Body of pancreas (tissue), 4 donors: Measurements from ENCODE around the gene EDAR. TPM values are rescaled to one million over a fixed set of nuclear protein-coding genes. Genes with fewer than 3 reads are reported as not detected.

Experiments used
- ATAC-seq: fragments of 150-250 bp; one replicate; pipeline ENCODE4 v1.9.1; 2016
- DNase-seq, 4 donors: peaks; one replicate each; pipeline ENCODE4 v3.0.0-alpha.2; 2019
- H3K27ac ChIP-seq, 4 donors: fragments of 200-600 bp; sonication (generic); 1 replicate in 3 of 4; 2 replicates in 1 of 4; pipeline versions ENCODE4 v1.5.1 to v1.6.1; 2016 to 2019; ENCODE audit warnings: mild to moderate bottlenecking in 1 of 4, mixed read lengths in 1 of 4, moderate library complexity in 1 of 4
- H3K27me3 ChIP-seq, 2 donors: fragments of 200-600 bp; sonication (generic); one replicate each; pipeline ENCODE4 v1.6.0; 2016; ENCODE audit warnings: mild to moderate bottlenecking in 1 of 2
- H3K36me3 ChIP-seq, 2 donors: fragments of 200-600 bp; sonication (generic); replicated peaks in 1 of 2; 2 replicates each; pipeline ENCODE4 v1.5.1; 2016; ENCODE audit warnings: low read depth in 2 of 2; ENCODE audit not compliant: insufficient read depth in 1 of 2
- H3K4me1 ChIP-seq: fragments of 200-600 bp; sonication (generic); one replicate; pipeline ENCODE4 v1.6.0; 2016
- H3K4me3 ChIP-seq, 2 donors: fragments of 200-600 bp; sonication (generic); 1 replicate in 1 of 2; 2 replicates in 1 of 2; pipeline ENCODE4 v1.5.1; 2016 to 2019
- H3K9me3 ChIP-seq, 3 donors: fragments of 200-600 bp; sonication (generic); 1 replicate in 2 of 3; 2 replicates in 1 of 3; pipeline ENCODE4 v1.5.1; 2016
- CTCF ChIP-seq, 7 experiments: fragments of 450-650 bp in 4 of 7; fragments of 200-600 bp in 3 of 7; sonication (generic) in 3 of 7; IDR thresholded peaks; one replicate each; pipeline ENCODE4 v1.5.1; 2016 to 2019; ENCODE audit warnings: antibody characterized with exemption in 7 of 7
- POLR2A ChIP-seq, 3 donors: fragments of 450-650 bp; IDR thresholded peaks; one replicate each; pipeline ENCODE4 v1.6.1; 2016; ENCODE audit warnings: antibody characterized with exemption in 3 of 3, mild to moderate bottlenecking in 2 of 3
- WGBS, 2 donors: methylation state at CpG; one replicate each; pipeline ENCODE4 v1.1.5; 2017; 5-methylcytosine and 5-hydroxymethylcytosine counted together
- intact Hi-C: fragments of 100-400 bp; cut with DNase I; formaldehyde crosslinking; loops from one replicate; pipeline ENCODE4 v1.15.1; 2023
- total RNA-seq, 2 donors: library from RNA; depleted of rRNA; stranded (reverse); fragments of >200 nt; gene quantifications; one replicate each; pipeline ENCODE4 v1.1.0, GENCODE V29; 2016

Gene EDAR
- total RNA-seq, 2 donors from 2014 or later: not detected

- Histone ChIP-seq H3K27me3 (no peaks in the 10 kb centered on the region), H3K36me3 (no peaks in the 10 kb centered on the region), H3K4me3 (no peak overlapping the region), H3K27ac (no peak overlapping the region), H3K4me1 (peaks cover 14% of the 10 kb centered on the region), H3K9me3 (no peaks in the 10 kb centered on the region)
- ATAC-seq: no peak
- intact Hi-C loops: no loop called here
- DNase-seq: no peak
- TF ChIP-seq CTCF (IDR thresholded peaks at IDR 0.05) (no peak), POLR2A (IDR thresholded peaks at IDR 0.05) (no peak)
- WGBS, 2 donors: 64% methylated on average over 6 to 7 of the region's 7 CpGs
Measured at GRCh38 chr2:108958632-108959341, 30.2 kb downstream of the EDAR start.

- no peaks in the 10 kb centered on the region for H3K36me3 ChIP-seq
- WGBS, 2 donors: 58 to 59% methylated on average over 8 of the region's 8 CpGs
- intact Hi-C loops: no loop called here
- no peak for DNase-seq
- no peaks in the 10 kb centered on the region for H3K9me3 ChIP-seq
- ATAC-seq: no peak
- H3K4me1 ChIP-seq: peaks cover 14% of the 10 kb centered on the region
- TF ChIP-seq POLR2A (IDR thresholded peaks at IDR 0.05) (no peak), CTCF (IDR thresholded peaks at IDR 0.05) (no peak)
- H3K27ac ChIP-seq: no peak overlapping the region
- H3K4me3 ChIP-seq: no peak overlapping the region
- H3K27me3 ChIP-seq: no peaks in the 10 kb centered on the region
Measured at GRCh38 chr2:108958002-108958401, 31.0 kb downstream of the EDAR start.

GRCh38 chr2:108956375-108956774 lies 32.6 kb downstream of the EDAR start:
- no peak for TF ChIP-seq POLR2A (IDR thresholded peaks at IDR 0.05)
- no peak for TF ChIP-seq CTCF (IDR thresholded peaks at IDR 0.05)
- Histone ChIP-seq H3K9me3 (no peaks in the 10 kb centered on the region), H3K27ac (no peak overlapping the region), H3K4me3 (no peak overlapping the region), H3K4me1 (peaks cover 14% of the 10 kb centered on the region), H3K36me3 (no peaks in the 10 kb centered on the region), H3K27me3 (no peaks in the 10 kb centered on the region)
- intact Hi-C loops: no loop called here
- ATAC-seq (no peak), DNase-seq (no peak)
- WGBS, 2 donors: 73 to 81% methylated on average over 2 of the region's 2 CpGs

GRCh38 chr2:108950369-108951135 lies 38.5 kb downstream of the EDAR start:
- ATAC-seq (no peak), DNase-seq (no peak)
- TF ChIP-seq POLR2A (IDR thresholded peaks at IDR 0.05): no peak
- no peak for TF ChIP-seq CTCF (IDR thresholded peaks at IDR 0.05)
- Histone ChIP-seq H3K4me1 (peaks cover 3% of the 10 kb centered on the region), H3K9me3 (peaks cover 0 to 12% (median 0%) of the 10 kb centered on the region in 3 donors), H3K27me3 (no peaks in the 10 kb centered on the region), H3K4me3 (no peak overlapping the region), H3K36me3 (no peaks in the 10 kb centered on the region), H3K27ac (no peak overlapping the region)
- WGBS, 2 donors: 54 to 60% methylated on average over 4 of the region's 4 CpGs
- intact Hi-C loops: no loop called here
